Ectodermal cell (in vitro differentiated cells): ENCODE measurements around the gene SFT2D3.

Experiments used
- H3K27ac ChIP-seq: 2 replicates; pipeline ENCODE4 v1.7.0; 2013; ENCODE audit warnings: mild to moderate bottlenecking, low read depth, low read length; ENCODE audit not compliant: insufficient read depth, poor library complexity, severe bottlenecking
- H3K27me3 ChIP-seq: 2 replicates; pipeline ENCODE4 v1.7.0; 2013; ENCODE audit warnings: mild to moderate bottlenecking, low read length; ENCODE audit not compliant: insufficient read depth, control insufficient read depth, poor library complexity, severe bottlenecking
- H3K36me3 ChIP-seq: one replicate; pipeline ENCODE4 v1.7.0; 2013; ENCODE audit warnings: low read length; ENCODE audit not compliant: control insufficient read depth, insufficient read depth
- H3K4me1 ChIP-seq: one replicate; pipeline ENCODE4 v1.7.0; 2013; ENCODE audit warnings: low read length; ENCODE audit not compliant: control insufficient read depth, insufficient read depth
- H3K4me3 ChIP-seq: 2 replicates; pipeline ENCODE4 v1.7.0; 2013; ENCODE audit warnings: low read depth, low read length, control low read depth; ENCODE audit not compliant: insufficient read depth
- H3K9me3 ChIP-seq: 2 replicates; pipeline ENCODE4 v1.7.0; 2013; ENCODE audit warnings: mild to moderate bottlenecking, low read length, moderate library complexity; ENCODE audit not compliant: control insufficient read depth
- WGBS, 2 experiments: methylation state at CpG; one replicate each; pipeline ENCODE4 v1.1.7; 2013; ENCODE audit warnings: missing lambda C conversion rate in 2 of 2; 5-methylcytosine and 5-hydroxymethylcytosine counted together

Gene SFT2D3

GRCh38 chr2:127664895-127665225 is 36.4 kb upstream of the SFT2D3 start:
- Histone ChIP-seq H3K4me3 (no peak overlapping the region), H3K36me3 (no peaks in the 10 kb centered on the region), H3K4me1 (peaks cover 9% of the 10 kb centered on the region), H3K9me3 (no peaks in the 10 kb centered on the region), H3K27ac (no peak overlapping the region), H3K27me3 (peaks cover 39% of the 10 kb centered on the region)
- 94% methylated on average over 6 of the region's 6 CpGs for WGBS, 2 experiments

- Histone ChIP-seq H3K4me3 (no peak overlapping the region), H3K4me1 (peaks cover 9% of the 10 kb centered on the region), H3K27me3 (peaks cover 39% of the 10 kb centered on the region), H3K27ac (no peak overlapping the region), H3K9me3 (no peaks in the 10 kb centered on the region), H3K36me3 (no peaks in the 10 kb centered on the region)
- 93 to 96% methylated on average over 8 of the region's 8 CpGs for WGBS, 2 experiments
Observed at GRCh38 chr2:127665267-127665893, 35.9 kb upstream of the SFT2D3 start.

GRCh38 chr2:127669056-127669455 is 32.2 kb upstream of the SFT2D3 start:
- H3K27me3 ChIP-seq = peaks cover 51% of the 10 kb centered on the region
- WGBS, 2 experiments = 93 to 94% methylated on average over 7 of the region's 7 CpGs
- no peak overlapping the region for H3K4me3 ChIP-seq
- no peaks in the 10 kb centered on the region for H3K9me3 ChIP-seq
- H3K4me1 ChIP-seq = peaks cover 3% of the 10 kb centered on the region
- H3K36me3 ChIP-seq = no peaks in the 10 kb centered on the region
- no peak overlapping the region for H3K27ac ChIP-seq

- Histone ChIP-seq H3K4me3 (no peak overlapping the region), H3K27me3 (peaks cover 50% of the 10 kb centered on the region), H3K4me1 (no peaks in the 10 kb centered on the region), H3K36me3 (no peaks in the 10 kb centered on the region), H3K9me3 (no peaks in the 10 kb centered on the region), H3K27ac (no peak overlapping the region)
- 94 to 96% methylated on average over 9 to 10 of the region's 10 CpGs for WGBS, 2 experiments
Observed at GRCh38 chr2:127670055-127670956, 31.0 kb upstream of the SFT2D3 start.

DNA sequence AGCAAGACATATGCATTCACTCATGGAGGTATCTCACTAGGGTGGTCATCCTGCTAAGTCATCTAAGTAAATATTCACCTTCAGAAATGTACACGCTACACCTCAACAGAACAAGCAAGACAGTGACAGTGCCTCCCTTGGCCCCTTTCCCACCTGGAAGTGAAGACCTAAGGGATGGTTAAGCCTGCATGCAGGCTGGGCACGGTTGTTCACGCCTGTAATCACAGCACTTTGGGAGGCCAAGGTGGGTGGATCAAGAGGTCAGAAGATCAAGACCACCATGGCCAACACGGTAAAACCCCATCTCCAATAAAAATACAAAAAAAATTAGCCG is 30.4 kb upstream of the SFT2D3 start:
- no peak overlapping the region for H3K4me3 ChIP-seq
- no peak overlapping the region for H3K27ac ChIP-seq
- no peaks in the 10 kb centered on the region for H3K36me3 ChIP-seq
- H3K4me1 ChIP-seq = no peaks in the 10 kb centered on the region
- 81 to 83% methylated on average over 5 of the region's 5 CpGs for WGBS, 2 experiments
- no peaks in the 10 kb centered on the region for H3K9me3 ChIP-seq
- H3K27me3 ChIP-seq = peaks cover 50% of the 10 kb centered on the region

DNA sequence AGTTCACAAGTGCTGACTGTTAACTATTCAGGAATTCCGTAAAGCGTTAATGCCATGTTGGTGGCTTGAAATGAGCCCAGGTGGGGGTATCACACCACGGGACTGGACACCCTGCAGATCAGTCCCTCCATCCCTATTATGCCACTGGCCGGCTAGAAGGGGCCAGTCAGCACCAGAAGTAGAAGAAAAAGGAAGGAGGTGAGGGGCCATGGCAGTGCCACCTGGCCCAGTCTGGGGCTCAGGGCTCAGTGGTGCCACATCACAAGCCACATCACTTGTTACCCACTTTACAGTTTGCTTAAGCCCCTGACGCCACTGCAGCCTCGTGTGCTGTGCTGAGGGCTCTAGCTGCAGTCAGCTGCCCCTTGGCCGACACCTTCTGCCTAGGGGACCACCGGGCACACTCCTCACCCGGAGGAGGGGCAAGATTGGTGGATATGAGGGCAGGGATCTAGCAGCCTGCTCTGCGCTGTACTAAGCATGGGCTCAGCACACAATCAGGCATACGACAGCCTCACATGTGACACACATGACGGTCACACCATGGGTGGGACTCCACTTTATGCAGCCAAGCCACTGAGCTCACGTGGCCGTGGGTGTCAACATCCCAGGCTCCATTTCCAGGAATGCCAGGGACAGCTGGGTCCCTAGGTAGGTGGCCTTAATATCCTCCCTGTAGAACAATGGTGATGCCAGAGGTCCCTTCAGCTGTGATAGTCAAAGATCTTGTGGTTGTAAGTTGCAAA is 29.6 kb upstream of the SFT2D3 start:
- H3K4me1 ChIP-seq = no peaks in the 10 kb centered on the region
- peaks cover 54% of the 10 kb centered on the region for H3K27me3 ChIP-seq
- H3K27ac ChIP-seq = no peak overlapping the region
- WGBS, 2 experiments = 88 to 91% methylated on average over 14 of the region's 14 CpGs
- H3K4me3 ChIP-seq = no peak overlapping the region
- H3K36me3 ChIP-seq = no peaks in the 10 kb centered on the region
- H3K9me3 ChIP-seq = no peaks in the 10 kb centered on the region

DNA sequence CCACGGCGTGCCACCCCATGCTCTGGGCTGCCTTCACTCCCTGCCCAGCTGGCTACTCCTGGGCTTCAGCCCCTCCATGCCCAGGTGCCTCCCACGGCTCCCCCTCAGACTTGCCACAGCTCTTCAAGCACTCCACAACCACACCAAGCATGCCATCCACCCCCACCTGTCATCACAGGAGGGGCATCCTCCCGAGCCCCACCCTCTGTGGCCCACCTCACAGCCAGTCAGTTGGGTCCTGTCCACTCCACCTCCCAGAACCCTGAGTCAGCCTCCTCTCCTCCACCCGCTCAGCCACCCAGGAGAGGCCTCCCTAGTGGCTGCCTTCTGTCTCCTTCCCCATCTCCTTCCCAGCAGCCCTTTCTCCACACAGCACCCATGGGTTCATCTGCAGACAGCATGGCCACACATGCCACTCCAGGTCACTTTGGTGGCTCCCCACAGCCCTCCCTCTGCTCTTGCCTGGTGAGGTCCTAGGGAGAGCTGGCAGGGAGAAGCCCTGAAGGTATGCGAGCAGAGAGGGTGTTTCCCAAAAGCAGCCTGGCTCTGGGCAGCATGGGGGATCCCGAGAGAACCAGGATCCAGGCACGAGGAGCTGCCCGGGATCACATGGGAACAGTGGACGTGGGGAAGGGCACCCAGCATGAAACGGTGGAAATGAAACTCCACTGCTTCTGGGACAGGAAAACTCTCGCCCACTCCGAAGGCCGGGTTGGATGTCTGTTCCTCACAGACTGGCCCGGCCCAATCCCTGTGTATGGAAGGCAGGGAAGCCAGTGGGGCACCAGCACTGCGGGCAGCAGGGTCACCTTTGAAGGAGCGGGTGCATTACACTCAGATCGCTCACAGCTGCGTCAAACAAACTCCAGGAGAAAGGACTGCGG is 28.7 kb upstream of the SFT2D3 start:
- no peak overlapping the region for H3K4me3 ChIP-seq
- H3K27ac ChIP-seq = no peak overlapping the region
- H3K4me1 ChIP-seq = no peaks in the 10 kb centered on the region
- 84 to 86% methylated on average over 20 of the region's 20 CpGs for WGBS, 2 experiments
- H3K27me3 ChIP-seq = peaks cover 61% of the 10 kb centered on the region
- H3K9me3 ChIP-seq = no peaks in the 10 kb centered on the region
- H3K36me3 ChIP-seq = no peaks in the 10 kb centered on the region

DNA sequence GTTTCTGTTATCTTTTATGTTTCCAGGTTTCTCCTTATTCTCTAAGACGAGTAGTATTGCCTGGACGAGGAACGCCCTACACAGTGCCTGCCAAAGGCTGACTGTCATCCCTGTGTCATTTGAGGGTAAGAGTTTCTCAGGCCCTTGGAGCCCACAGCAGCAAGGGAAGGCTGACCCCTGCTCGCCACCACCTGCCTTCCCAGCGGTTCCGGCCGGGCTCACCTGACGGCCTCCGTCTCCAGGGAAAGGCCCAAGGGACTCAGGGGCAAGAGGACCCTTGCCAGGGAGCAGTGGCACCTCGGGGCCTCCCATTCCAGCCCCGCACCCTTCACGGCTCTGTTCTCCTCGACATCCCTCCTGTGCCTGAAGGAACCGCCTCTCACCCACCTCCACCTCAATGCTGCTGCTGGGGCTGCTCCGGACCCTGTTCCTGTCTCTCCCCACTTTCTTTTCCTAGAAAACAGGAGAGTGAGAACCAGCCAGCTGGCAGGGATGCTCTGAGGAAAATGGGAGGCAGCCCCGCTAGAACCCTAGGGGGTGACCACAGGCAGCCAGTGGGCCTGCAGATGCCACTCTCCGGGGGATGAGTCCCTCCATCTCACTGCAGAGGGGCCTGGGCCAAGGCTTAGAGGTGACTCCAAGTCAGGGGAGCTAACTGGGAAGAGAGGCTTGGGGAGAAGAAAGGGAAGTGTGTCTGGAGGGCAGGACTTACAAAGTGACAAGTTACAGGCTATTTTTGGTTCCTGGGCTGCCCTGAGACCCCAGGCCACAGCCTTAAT is 27.8 kb upstream of the SFT2D3 start:
- H3K36me3 ChIP-seq = no peaks in the 10 kb centered on the region
- no peak overlapping the region for H3K4me3 ChIP-seq
- no peaks in the 10 kb centered on the region for H3K9me3 ChIP-seq
- peaks cover 62% of the 10 kb centered on the region for H3K27me3 ChIP-seq
- H3K4me1 ChIP-seq = no peaks in the 10 kb centered on the region
- no peak overlapping the region for H3K27ac ChIP-seq
- WGBS, 2 experiments = 88% methylated on average over 17 of the region's 17 CpGs
